ENCODE data around the gene SATB1. TPM values are rescaled to one million over a fixed set of nuclear protein-coding genes. Genes with fewer than 3 reads are reported as not detected.

The SATB1 gene
- total RNA-seq, 1 donor from 2014 or later, result 28.2 TPM

GRCh38 chr3:18344306-18345014 is 80.7 kb downstream of the SATB1 start:
- DNase-seq (ENCODE audit: low spot score), result no peak
- no peaks in the 10 kb centered on the region for H3K27me3 Mint-ChIP-seq (ENCODE audit: unreplicated experiment)
- H3K4me1 Mint-ChIP-seq (ENCODE audit: unreplicated experiment), result no peaks in the 10 kb centered on the region
- no peak for TF ChIP-seq CTCF (IDR thresholded peaks at IDR 0.05; ENCODE audit: unreplicated experiment)
- no peaks in the 10 kb centered on the region for H3K36me3 Mint-ChIP-seq (ENCODE audit: low read depth, unreplicated experiment)
- H3K9me3 Mint-ChIP-seq (ENCODE audit: unreplicated experiment), result no peaks in the 10 kb centered on the region
- no peak overlapping the region for H3K4me3 Mint-ChIP-seq (ENCODE audit: unreplicated experiment)
- H3K27ac Mint-ChIP-seq (ENCODE audit: unreplicated experiment), result no peak overlapping the region

- Mint-ChIP-seq H3K9me3 (ENCODE audit: unreplicated experiment) (no peaks in the 10 kb centered on the region), H3K4me3 (ENCODE audit: unreplicated experiment) (no peak overlapping the region), H3K27me3 (ENCODE audit: unreplicated experiment) (no peaks in the 10 kb centered on the region), H3K36me3 (ENCODE audit: low read depth, unreplicated experiment) (no peaks in the 10 kb centered on the region), H3K27ac (ENCODE audit: unreplicated experiment) (no peak overlapping the region), H3K4me1 (ENCODE audit: unreplicated experiment) (no peaks in the 10 kb centered on the region)
- DNase-seq (ENCODE audit: low spot score), result no peak
- no peak for TF ChIP-seq CTCF (IDR thresholded peaks at IDR 0.05; ENCODE audit: unreplicated experiment)
These were observed 81.3 kb downstream of the SATB1 start for GRCh38 chr3:18343809-18344208.

GRCh38 chr3:18338827-18339514 is 86.2 kb downstream of the SATB1 start:
- H3K27ac Mint-ChIP-seq (ENCODE audit: unreplicated experiment), result no peak overlapping the region
- no peaks in the 10 kb centered on the region for H3K27me3 Mint-ChIP-seq (ENCODE audit: unreplicated experiment)
- DNase-seq (ENCODE audit: low spot score), result no peak
- no peak for TF ChIP-seq CTCF (IDR thresholded peaks at IDR 0.05; ENCODE audit: unreplicated experiment)
- H3K36me3 Mint-ChIP-seq (ENCODE audit: low read depth, unreplicated experiment), result no peaks in the 10 kb centered on the region
- H3K9me3 Mint-ChIP-seq (ENCODE audit: unreplicated experiment), result no peaks in the 10 kb centered on the region
- peaks cover 4% of the 10 kb centered on the region for H3K4me1 Mint-ChIP-seq (ENCODE audit: unreplicated experiment)
- H3K4me3 Mint-ChIP-seq (ENCODE audit: unreplicated experiment), result no peak overlapping the region

GRCh38 chr3:18337231-18337630 is 87.9 kb downstream of the SATB1 start:
- H3K27ac Mint-ChIP-seq (ENCODE audit: unreplicated experiment), result no peak overlapping the region
- H3K27me3 Mint-ChIP-seq (ENCODE audit: unreplicated experiment), result no peaks in the 10 kb centered on the region
- H3K9me3 Mint-ChIP-seq (ENCODE audit: unreplicated experiment), result no peaks in the 10 kb centered on the region
- H3K4me3 Mint-ChIP-seq (ENCODE audit: unreplicated experiment), result no peak overlapping the region
- TF ChIP-seq CTCF (IDR thresholded peaks at IDR 0.05; ENCODE audit: unreplicated experiment), result no peak
- no peaks in the 10 kb centered on the region for H3K36me3 Mint-ChIP-seq (ENCODE audit: low read depth, unreplicated experiment)
- peaks cover 4% of the 10 kb centered on the region for H3K4me1 Mint-ChIP-seq (ENCODE audit: unreplicated experiment)
- no peak for DNase-seq (ENCODE audit: low spot score)
